ENCODE data around the gene NOLC1.

DNA sequence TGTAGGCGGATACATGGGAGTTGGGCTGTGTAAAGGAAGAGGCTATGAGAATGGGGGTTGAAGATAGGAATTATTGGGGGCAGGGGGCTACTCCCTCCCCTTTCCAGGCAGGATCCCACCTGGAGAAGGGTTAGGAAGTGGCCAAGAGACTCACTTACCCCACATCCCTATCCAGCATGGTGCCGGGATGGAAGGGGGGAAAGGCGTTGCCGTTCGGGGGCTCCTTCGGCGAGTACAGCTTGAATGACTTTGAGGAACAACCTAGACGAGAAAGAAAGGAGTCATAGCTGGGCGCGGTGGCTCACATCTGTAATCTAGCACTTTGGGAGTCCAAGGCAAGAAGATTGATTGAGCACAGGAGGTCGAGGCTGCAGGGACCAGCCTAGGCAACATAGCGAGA, 40.9 kb upstream of the NOLC1 start:
- TF ChIP-seq, protein P1, sequence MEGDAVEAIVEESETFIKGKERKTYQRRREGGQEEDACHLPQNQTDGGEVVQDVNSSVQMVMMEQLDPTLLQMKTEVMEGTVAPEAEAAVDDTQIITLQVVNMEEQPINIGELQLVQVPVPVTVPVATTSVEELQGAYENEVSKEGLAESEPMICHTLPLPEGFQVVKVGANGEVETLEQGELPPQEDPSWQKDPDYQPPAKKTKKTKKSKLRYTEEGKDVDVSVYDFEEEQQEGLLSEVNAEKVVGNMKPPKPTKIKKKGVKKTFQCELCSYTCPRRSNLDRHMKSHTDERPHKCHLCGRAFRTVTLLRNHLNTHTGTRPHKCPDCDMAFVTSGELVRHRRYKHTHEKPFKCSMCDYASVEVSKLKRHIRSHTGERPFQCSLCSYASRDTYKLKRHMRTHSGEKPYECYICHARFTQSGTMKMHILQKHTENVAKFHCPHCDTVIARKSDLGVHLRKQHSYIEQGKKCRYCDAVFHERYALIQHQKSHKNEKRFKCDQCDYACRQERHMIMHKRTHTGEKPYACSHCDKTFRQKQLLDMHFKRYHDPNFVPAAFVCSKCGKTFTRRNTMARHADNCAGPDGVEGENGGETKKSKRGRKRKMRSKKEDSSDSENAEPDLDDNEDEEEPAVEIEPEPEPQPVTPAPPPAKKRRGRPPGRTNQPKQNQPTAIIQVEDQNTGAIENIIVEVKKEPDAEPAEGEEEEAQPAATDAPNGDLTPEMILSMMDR (IDR thresholded peaks at IDR 0.05): no peak
- no peak for TF ChIP-seq POLR2A (IDR thresholded peaks at IDR 0.05)
